Renal cortex interstitium (tissue), 11 donors: Measurements from ENCODE around the gene COPS7A. TPM values are rescaled to one million over a fixed set of nuclear protein-coding genes. Genes with fewer than 3 reads are reported as not detected.
A peak's percentile ranks its signal among the peaks of the same experiment; 100 is the strongest.

Source experiments
- DNase-seq, 11 donors: peaks; one replicate each; pipeline ENCODE4 v3.0.0-alpha.2; 2013; ENCODE audit warnings: low read depth in 9 of 11, low spot score in 4 of 11; ENCODE audit errors: extremely low read depth in 1 of 11
- polyA plus RNA-seq, 3 donors: library from polyadenylated mRNA; unstranded; fragments of 120-200 nt; gene quantifications; one replicate each; pipeline ENCODE4 v1.2.1, GENCODE V29; 2013; ENCODE audit not compliant: insufficient read length in 3 of 3

The COPS7A gene
- polyA plus RNA-seq, 3 donors = 61.5 to 70.2 (median 65.1) TPM

DNA sequence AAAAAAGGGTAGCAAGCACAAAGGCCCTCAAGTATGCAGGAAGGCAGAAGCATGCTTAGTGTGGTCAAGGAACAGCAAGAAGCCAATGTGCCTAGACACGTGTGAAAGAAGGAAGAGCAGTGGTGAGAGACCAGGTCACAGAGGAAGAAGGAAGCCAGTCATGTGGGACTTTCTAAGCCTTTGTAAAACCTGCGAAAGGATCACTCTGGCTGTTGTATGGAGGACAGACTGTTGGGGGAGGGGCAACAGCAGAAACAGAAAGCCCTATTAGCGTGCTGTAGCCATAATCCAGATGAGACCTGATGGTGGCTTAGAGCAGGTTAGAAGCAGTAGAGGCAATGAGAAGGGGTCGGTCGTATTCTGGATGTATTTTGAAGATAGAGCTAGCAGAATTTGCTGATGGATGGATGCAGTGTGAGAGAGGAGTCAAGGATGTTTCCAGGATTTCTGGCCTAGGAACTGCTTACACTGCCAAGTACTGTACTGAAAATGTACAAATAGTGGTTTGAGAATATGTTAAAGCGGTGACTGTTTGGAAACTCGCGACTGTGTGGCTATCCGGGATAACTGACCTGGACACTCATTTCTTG, 34.8 kb downstream of the COPS7A start:
- no peak for DNase-seq

DNA sequence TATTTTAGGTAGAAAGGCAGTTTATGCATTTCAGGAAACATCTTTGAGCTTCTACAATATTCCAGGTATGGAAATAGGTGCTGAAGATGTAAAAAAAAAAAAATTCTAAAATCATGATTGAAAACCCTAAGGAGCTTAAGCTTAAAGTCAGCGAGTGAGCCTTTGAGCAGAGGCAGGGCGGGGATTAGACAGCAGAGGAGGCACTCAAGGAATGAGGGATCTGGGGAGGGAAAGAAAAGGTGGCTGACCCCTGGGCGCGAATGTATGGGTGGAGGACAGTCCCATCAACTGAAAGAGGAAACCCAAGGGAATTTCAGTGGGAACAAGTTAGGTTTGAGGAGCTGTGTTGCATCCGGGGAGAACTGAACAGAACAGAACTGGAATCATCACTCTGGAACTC, 35.9 kb downstream of the COPS7A start:
- no peak for DNase-seq

DNA sequence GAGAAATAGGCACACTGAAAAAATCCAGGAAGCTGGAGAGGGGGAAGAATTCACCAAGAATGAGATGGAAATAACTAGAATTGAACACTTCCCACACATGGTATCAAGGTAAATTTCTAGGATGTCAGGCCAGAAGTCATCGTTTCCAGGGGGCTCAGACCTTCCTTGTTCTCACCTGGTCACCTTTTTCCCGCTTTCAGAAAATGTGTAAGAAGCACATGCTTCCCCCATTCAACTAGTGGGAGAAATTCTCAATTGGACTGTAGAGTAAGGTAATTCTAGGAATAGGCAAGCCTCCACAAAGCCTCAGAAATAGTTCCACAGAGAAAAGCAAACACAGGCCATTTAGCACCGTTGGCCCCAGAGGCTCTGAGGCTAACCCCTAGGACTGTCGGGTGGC, 39.5 kb downstream of the COPS7A start:
- DNase-seq = no peak

DNA sequence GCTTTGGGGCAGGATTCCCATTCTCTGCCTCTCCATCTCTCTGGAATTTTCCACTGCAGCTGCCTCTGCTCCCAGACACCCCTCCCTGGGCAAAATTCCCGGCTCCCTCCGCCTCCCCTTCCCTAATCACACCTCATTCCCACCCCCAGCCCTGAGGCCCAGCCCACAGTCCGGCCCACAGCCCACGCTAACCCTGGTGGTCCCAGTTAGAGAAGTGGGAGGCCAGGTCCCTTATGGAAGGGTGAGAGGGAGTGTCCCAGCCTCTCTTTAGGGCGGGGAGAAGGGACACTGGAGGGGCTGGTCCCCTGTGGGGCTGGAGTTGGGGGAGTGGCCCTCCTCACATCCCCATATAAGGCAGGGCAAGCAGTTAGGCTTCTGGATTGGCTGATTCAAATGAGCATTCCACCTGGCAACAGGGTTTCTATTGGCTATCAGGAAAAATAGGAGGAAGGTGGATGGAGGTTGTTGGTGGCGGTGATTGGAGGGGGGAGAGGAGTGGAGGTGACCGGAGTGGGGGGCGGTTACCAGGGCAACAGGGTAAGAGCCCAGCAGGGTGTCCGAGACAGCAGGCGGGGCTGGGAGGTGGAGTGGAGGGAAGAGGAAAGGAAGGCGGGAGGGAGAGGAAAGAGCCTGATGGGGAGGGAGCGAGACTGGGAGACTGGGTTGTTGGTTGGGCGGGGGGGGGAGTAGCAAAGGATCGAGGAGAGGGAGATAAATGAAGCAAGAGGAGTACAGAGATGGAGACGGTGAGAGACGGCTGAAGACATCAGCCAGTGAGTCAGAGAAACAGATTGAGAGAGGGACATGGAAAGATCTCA, 40.4 kb downstream of the COPS7A start:
- DNase-seq = peak; percentile 86 to 98 (median 96)

DNA sequence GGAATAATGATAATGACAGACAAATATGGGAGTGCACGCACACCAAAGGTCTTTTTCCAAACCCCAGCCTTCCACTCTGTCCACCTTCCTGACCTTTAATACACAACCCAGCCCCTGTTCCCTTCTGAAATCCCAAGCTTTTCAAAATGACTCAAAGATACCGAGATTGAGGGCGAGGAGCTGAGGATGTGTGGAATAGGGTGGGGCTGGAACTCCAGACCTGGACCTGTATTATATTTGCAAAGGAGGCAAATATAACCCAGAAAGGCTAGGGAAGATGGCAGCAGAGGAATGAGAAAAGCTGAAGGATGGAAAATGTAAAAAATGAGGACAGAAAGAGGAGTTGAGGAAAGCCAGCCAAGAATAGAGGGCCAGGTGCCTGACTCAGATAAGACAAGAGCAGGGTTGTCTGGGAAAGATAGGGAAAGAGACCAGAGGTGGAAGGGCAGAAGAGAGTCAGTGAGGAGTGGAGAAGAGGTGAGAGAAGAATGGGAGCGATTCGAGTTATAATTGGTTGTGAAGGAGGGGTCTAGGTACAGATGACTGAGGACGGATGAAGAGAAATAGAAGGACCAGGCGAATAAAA, 41.3 kb downstream of the COPS7A start:
- DNase-seq = no peak

DNA sequence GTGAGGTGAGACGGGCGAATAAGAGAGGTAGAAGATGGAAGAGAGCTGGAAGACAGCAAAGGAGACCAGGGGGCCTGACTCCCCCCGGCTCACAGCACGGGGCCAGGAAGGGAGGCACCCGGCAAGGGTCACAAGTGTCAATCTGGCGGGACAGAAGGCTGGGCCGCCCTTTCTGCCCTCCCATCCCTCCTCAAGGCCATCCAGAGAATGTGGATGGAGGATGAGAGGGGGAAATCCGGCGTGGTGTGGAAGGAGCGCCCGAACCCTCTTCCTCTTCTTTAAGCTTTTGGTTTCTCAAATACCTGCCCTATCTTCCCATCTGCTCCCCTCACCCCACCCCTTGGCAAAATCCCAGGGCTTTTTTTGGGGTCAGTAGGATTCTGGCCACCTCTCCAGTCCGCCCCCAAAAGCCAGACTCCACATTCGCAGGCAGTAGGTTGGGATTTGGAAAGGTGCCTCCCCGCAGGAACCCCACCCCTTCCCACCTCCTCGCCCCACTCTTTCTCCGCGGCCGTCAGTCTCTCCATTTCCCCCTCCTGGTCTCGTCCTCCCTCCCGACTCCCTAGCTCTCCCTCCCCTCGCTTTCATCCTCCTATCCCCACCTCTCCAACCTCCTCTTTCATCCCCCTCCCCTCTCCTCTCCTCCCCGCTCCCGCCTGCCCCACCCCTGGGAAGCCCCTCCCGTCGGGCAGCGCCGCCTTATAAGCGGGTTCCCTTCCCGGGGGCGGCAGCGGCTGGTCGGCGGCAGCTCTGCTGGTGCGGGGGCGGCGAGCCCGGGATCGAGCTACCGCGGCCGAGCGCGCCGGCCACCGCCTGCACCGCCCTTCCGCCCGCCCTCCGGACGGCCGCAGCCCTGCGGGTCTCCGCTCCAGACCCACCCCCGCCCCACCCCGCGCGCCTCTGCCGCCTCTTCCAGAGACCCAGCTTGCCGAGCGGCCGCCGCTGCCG, 42.1 kb downstream of the COPS7A start, which contains the start of gene PTMS:
TSS of gene PTMS (plus strand) at position 730 of the 948 bp plus-strand sequence. CDS start 343 bp downstream, outside the sequence.
- DNase-seq = peak in 9 of 11 donors; percentile 75 to 89 (median 84)

DNA sequence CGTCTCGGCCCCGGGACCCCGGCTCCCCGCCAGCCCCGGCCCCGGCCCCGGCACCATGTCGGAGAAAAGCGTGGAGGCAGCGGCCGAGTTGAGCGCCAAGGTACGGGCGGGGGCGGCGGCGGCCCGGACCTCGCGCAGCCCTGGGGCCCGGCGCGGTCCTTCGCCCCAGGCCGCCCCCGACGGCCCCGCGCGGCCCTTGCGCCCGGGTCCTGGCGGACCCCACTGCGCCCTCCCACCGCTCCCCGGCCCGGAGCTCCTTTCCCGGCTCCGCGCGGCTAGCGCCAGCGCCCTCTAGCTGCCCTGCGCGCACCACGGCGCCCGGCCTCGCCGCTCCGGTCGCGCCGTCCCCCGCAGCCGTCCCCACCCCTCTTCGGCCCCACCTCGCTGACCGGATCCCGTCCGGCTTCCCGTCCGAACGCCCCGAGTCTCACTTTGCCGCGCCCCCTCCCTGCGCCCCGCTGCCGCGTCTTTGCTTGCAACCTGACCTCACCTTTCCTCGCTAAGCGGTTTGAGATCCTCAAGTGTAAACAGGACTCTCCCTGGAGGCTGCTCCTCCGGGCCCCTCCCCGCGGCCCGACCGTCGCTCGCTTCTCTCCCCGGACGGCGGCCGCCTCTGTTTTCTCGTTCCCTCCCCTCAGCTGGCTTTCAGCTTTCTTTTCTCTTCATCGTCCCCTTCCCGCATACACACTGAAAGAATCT, 43.0 kb downstream of the COPS7A start:
- peak in 8 of 11 donors; percentile 60 to 84 (median 71) for DNase-seq

DNA sequence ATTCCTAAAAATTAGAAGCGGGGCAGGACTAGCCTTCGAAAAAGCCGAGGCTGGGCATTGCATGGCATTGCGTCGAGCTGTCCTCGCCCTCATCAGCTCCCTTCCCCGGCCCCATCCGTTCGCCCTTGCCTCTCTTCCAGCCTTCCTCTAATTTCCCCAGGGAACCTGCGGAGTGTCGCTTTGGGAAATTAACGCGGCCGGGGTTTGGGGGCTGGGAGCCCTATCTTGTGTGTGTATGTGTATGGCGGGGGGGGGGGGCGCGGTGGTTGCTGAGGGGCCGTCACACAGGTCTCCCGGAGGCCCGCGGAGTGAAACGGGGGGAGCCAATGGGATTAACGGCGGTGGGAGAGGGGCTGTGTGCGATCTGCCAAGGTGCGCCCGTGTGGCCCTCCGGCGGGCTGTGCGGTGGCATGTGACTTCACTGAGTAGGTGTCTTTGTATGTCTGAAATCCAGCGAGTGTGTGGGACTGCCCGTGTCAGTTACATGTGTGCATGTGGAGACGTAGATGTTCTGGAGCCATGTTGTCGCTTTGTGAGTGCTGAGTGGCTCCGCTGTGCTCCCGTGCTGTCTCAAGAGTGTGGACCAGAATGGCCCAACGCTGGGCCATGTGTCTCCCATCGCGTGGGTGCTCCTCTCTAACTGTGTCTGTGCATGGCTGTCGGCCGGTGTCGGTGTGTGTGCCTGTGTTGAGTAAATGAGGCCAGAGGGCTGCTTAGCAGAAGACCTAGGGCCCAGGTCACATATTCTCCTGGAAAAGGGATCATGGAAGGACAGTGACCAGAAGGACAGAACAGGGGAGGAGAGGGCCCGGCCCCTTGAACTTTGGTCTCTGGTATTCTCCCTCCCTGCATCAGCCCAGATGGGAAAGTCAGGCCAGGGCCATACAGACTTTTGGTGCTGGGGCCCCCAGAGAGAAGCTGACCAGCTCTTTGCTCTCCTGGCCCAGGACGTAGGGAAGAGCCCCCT, 43.8 kb downstream of the COPS7A start:
- DNase-seq = no peak

DNA sequence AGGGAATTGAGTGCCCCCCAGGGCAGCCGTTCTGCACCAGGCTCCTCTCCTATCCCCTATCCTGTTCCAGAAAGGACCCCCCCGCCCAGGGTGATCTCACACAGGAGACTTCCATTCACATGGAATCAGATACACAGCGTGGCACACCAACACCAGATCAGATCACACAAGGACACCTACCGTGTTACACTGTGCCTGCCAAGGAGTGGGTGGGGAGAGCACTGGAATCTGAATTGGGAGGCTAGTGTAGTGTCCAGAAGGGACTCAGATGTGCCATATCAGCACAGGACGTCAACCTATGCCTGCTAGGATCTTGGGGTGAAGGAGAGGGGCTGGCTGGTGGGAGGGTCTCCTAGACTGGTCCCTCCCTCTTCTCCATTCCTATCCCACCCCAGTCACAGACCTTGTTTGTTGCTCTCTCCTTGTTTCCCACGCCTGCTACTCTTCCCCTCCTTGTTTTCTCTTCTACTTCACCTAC, 44.6 kb downstream of the COPS7A start:
- no peak for DNase-seq

DNA sequence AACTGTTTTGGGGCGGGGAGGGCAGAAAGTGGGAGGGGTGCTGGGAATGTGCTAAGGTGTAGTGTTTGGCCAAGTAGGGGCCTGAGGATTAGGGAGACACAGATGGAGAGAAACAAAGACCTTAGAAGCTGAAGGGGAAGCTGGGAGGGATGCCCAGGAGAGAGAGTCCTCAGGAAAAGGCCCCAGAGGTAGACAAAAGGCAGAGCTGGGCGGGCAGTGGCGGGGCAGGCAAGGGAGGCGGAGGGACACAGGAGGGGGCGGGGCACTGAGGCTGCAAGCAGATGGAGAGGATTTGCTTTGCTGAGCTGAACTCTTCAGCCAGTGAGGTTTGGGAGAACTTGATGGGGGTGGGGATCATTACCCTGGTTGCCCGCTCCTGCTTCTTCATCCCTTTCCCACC, 45.1 kb downstream of the COPS7A start:
- DNase-seq = no peak

DNA sequence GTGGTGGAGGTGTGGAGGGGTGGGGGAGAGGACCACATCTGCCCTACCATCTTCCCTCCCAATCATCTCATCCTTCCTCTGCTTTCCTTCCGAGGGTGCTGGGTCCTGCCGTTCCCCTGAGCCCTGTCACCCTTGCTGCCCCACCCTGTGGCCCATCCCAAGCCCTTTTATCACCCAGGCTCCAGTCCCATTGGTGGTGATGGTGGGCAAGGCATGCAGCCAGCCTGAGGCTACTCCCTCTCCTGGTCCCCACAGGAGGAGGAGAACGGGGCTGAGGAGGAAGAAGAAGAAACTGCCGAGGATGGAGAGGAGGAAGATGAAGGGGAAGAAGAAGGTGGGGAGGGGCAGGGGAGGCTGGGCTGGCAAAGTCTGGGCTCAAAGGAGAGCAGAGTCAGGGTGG, 45.8 kb downstream of the COPS7A start:
- no peak for DNase-seq

DNA sequence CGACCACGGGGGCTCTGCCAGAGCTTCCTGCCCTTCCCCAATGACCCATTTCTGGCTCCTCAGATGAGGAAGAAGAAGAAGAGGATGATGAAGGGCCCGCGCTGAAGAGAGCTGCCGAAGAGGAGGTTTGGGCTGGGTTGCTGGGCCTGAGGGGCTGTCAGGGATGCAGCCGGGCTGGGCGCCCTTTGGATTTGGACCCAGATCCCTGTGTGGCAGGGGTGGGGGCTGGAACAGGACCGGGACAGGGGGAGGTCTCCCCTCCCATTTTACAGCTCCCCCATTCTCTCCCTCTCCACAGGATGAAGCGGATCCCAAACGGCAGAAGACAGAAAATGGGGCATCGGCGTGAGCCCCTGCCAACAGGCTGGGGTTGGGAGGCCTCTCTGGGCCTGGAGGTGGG, 46.2 kb downstream of the COPS7A start:
- DNase-seq = no peak

DNA sequence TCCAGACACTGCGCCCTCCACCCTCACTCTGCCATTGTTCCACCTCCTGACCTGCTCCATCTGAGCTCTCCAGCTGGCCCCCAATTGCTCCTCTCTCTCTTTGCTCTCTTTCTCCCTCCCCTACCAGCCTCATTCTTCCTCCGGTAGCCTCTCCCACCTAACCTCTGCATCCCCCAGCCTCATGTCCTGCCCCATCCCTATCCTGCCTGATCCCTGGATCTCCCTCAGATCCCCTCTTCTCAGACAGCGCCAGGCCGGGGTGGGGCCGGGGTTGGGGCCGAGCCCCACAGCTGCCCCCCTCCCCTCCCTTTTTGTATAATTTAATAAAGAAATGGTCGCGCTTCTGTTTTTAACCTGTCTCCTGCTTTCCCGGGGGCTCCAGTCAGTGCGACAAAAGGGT, 46.8 kb downstream of the COPS7A start:
- DNase-seq = no peak

DNA sequence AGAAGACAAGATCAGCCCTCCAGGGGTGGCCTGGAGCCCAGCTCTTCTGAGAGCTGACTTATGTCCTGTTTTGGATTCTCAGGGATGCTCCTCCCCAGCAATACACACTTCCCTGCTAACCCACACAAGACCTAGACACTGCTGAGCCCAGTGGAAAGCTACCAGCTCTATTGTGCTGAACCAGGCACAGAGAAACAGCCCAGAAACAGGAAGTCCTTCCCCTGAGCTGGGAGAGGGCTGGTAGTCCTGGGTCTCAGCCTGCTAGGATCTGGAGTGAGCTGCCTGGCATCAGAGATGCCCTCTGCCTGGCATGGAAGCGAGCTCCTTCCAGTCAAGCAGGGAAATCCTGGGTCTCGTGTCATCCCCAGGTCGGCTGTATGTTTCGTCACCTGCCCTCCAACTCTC, 47.2 kb downstream of the COPS7A start:
- no peak for DNase-seq

DNA sequence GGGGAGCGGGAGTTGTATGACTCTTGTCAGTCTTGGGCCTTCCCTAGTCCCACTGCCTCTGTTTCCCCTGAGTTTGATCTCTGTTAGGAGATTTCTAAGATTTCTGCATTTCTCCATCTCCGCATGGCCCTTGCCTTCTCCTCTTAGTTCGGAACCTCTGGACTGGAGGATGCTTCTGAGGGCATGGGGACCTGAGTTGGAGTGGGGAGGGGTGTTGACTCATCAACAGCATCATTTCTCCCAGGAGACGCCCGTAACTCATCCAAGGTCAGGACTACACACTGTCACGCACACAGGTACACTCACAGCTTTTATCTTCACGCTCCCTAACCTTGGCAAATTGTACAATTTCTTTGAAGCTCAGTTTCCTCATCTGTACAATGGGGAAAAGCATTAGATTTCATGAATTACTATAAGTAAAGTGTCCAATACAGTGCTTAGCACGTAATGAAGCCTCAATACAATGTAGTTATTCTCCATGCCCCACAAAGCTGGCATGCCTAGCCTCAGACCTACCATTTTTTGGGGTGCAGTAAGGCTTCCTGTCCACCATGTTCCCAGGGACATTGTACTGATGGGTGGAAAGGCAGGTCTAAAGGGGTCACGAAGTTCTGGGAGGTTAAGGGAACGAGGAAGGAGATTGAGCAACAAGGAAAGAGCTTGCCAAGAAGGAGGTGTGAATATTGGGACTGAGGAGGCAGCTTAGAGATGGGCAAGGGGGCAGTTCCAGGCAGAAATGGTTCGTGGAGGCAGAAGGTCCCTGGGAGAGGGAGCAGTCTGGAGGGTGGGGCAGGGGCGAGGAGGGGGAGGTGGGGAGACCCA, 47.9 kb downstream of the COPS7A start:
- no peak for DNase-seq

DNA sequence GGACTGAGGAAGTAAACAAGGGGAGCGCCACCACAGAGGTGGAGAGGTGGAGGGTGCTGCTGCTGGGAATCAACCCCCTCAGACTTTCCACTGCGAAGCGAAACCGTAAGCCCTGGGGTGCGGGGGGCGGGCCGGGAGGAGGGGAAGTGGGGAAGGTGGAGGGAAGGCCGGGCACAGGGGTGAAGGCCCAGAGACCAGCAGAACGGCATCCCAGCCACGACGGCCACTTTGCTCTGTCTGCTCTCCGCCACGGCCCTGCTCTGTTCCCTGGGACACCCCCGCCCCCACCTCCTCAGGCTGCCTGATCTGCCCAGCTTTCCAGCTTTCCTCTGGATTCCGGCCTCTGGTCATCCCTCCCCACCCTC, 48.5 kb downstream of the COPS7A start, which contains the start of gene LAG3:
TSS of gene LAG3 (plus strand) at position 190 of the 365 bp plus-strand sequence. CDS start 333 bp downstream, outside the sequence.
- DNase-seq = no peak
